ENCODE measurements around the gene IL11.

DNA sequence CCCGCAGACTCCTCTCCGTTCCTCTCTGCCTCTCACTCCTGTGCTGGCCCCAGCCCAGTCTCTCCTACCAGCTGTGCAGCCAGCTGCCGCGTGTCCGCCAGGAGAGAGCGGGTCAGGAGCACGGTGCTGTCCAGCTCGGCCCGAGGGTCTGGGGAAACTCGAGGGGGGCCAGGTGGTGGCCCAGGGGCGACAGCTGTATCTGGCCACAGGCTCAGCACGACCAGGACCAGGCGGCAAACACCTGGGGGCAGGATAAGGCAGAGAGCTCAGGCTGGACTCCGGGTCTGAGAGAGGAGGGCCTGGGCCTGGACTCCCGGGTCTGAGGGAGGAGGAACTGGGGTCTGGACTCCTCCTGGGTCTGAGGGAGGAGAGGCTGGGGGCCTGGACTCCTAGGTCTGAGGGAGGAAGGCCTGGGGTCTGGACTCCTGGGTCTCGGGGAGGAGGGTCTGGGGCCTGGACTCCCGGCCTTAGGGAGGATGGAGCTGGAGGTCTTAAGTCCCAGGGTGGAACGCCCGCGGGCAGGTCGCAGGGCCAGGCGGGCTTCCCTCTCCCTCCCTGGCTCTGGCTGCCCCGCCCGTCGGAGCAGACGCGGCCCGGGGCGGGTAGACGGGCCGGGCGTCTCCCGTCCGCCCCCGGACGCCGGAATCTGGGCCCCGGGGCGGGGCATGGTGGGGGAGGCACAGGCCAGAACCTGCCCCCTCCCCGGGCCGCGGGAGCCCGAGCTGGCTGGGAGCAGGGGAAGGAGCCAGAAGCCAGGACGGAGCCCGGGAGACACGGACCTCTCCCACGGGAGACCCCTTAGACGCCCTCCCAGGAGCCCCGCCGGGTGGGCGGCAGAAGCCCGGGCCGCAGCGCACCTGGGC, 1.3 kb downstream of the IL11 start:
- TF ChIP-seq, protein P1, sequence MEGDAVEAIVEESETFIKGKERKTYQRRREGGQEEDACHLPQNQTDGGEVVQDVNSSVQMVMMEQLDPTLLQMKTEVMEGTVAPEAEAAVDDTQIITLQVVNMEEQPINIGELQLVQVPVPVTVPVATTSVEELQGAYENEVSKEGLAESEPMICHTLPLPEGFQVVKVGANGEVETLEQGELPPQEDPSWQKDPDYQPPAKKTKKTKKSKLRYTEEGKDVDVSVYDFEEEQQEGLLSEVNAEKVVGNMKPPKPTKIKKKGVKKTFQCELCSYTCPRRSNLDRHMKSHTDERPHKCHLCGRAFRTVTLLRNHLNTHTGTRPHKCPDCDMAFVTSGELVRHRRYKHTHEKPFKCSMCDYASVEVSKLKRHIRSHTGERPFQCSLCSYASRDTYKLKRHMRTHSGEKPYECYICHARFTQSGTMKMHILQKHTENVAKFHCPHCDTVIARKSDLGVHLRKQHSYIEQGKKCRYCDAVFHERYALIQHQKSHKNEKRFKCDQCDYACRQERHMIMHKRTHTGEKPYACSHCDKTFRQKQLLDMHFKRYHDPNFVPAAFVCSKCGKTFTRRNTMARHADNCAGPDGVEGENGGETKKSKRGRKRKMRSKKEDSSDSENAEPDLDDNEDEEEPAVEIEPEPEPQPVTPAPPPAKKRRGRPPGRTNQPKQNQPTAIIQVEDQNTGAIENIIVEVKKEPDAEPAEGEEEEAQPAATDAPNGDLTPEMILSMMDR (IDR thresholded peaks at IDR 0.05; ENCODE audit: insufficient read depth, low read depth, low read length), result no peak
- no peak for TF ChIP-seq EZH2 (IDR thresholded peaks at IDR 0.05; ENCODE audit: insufficient read depth, low read length)
